ENCODE data around the gene ZFPM1. TPM values are rescaled to one million over a fixed set of nuclear protein-coding genes. Genes with fewer than 3 reads are reported as not detected.

The ZFPM1 gene
- polyA plus RNA-seq, 3 donors = 2.1 to 5.7 (median 4.6) TPM

DNA sequence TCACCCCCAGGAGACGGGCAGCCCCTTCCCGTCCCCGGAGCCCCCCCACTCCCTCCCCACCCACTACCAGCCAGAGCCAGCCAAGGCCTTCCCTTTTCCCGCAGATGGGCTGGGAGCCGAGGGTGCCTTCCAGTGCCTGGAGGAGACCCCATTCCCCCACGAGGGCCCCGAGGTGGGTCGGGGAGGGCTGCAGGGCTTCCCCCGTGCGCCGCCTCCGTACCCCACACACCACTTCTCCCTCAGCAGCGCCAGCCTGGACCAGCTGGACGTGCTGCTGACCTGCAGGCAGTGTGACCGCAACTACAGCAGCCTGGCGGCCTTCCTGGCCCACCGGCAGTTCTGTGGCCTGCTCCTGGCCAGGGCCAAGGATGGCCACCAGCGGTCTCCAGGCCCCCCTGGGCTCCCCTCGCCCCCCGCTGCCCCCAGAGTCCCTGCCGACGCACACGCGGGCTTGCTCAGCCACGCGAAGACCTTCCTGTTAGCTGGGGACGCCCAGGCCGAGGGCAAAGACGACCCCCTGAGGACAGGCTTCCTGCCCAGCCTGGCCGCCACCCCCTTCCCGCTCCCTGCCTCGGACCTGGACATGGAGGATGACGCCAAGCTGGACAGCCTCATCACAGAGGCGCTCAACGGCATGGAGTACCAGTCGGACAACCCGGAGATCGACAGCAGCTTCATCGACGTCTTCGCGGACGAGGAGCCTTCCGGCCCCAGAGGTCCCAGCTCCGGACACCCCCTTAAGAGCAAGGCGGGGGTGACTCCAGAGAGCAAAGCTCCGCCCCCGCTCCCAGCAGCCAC lies 23.5 kb upstream of the ZFPM1 start:
- no peak for DNase-seq (ENCODE audit: extremely low read depth in 1 of 11, low read depth in 9 of 11, low spot score in 4 of 11)

DNA sequence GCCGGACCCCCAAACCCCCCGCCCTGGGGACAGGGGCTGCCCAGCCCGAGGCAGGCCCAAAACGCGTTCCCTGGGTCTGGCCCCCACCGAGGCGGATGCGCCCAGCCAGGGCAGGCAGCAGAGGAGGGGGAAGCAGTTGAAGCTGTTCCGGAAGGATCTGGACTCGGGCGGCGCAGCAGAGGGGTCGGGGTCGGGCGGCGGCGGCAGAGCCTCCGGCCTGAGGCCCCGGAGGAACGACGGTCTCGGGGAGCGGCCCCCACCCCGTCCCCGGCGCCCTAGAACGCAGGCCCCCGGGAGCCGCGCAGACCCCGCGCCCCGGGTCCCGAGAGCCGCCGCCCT lies 22.9 kb upstream of the ZFPM1 start:
- DNase-seq (ENCODE audit: extremely low read depth in 1 of 11, low read depth in 9 of 11, low spot score in 4 of 11) = no peak

DNA sequence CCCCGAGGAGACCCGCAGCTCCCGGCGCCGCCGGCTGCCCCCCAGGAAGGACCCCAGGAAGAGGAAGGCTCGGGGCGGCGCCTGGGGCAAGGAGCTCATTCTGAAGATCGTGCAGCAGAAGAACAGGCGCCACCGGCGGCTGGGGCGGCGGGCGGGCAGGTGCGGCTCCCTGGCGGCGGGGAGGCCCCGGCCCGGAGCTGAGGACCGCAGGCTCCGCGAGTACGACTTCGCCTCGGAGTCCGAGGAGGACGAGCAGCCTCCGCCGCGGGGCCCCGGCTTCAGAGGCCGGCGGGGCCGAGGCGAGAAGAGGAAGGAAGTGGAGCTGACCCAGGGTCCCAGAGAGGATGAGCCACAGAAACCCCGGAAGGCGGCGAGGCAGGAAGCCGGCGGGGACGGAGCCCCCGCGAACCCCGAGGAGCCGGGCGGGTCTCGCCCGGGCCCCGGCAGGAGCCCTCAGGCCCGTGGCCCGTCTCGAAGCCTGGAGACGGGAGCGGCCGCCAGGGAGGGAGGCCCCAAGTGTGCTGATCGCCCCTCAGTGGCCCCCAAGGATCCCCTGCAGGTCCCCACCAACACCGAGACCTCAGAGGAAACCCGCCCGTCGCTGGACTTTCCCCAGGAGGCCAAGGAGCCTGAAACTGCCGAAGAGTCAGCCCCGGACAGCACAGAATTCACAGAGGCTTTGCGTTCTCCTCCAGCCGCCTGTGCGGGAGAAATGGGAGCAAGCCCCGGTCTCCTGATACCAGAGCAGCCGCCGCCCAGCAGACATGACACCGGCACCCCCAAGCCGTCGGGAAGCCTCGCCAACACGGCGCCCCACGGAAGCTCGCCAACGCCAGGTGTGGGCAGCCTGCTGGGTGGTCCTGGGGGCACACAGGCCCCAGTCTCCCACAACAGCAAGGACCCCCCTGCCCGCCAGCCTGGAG lies 22.3 kb upstream of the ZFPM1 start:
- no peak for DNase-seq (ENCODE audit: extremely low read depth in 1 of 11, low read depth in 9 of 11, low spot score in 4 of 11)

DNA sequence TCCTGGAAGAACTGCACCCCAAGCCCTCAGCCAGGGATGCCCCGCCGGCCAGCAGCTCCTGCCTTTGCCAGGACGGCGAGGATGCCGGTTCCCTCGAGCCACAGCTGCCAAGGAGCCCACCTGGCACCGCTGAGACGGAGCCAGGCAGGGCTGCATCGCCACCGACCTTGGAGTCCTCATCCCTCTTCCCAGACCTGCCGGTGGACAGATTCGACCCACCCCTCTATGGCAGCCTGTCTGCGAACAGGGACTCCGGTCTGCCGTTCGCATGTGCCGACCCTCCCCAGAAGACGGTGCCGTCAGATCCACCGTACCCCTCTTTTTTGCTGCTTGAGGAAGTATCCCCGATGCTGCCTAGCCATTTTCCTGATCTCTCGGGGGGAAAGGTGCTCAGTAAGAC lies 21.4 kb upstream of the ZFPM1 start:
- no peak for DNase-seq (ENCODE audit: extremely low read depth in 1 of 11, low read depth in 9 of 11, low spot score in 4 of 11)

DNA sequence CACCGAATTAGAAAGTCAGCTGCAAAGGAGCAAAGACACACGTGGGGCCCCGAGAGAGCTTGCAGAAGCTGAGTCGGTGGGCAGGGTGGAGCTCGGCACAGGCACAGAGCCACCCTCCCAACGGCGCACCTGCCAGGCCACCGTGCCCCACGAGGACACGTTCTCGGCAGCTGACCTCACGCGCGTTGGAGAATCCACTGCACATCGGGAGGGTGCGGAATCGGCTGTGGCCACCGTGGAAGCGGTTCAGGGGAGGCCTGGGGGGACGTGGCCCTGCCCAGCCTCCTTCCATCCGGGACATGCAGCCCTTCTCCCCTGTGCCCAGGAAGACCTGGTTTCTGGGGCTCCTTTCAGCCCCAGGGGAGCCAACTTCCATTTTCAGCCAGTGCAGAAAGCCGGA lies 20.9 kb upstream of the ZFPM1 start:
- no peak for DNase-seq (ENCODE audit: extremely low read depth in 1 of 11, low read depth in 9 of 11, low spot score in 4 of 11)

DNA sequence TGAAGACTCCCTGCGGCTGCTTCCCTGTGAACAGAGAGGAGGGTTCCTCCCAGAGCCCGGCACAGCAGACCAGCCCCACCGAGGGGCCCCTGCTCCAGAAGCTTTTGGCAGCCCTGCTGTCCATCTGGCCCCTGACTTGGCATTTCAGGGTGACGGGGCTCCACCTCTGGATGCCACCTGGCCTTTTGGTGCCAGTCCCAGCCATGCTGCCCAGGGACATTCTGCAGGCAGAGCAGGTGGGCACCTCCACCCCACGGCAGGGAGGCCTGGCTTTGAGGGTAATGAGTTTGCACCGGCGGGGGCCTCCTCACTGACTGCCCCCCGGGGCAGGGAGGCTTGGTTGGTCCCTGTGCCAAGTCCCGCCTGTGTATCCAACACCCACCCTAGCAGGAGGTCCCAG lies 20.3 kb upstream of the ZFPM1 start:
- no peak for DNase-seq (ENCODE audit: extremely low read depth in 1 of 11, low read depth in 9 of 11, low spot score in 4 of 11)

DNA sequence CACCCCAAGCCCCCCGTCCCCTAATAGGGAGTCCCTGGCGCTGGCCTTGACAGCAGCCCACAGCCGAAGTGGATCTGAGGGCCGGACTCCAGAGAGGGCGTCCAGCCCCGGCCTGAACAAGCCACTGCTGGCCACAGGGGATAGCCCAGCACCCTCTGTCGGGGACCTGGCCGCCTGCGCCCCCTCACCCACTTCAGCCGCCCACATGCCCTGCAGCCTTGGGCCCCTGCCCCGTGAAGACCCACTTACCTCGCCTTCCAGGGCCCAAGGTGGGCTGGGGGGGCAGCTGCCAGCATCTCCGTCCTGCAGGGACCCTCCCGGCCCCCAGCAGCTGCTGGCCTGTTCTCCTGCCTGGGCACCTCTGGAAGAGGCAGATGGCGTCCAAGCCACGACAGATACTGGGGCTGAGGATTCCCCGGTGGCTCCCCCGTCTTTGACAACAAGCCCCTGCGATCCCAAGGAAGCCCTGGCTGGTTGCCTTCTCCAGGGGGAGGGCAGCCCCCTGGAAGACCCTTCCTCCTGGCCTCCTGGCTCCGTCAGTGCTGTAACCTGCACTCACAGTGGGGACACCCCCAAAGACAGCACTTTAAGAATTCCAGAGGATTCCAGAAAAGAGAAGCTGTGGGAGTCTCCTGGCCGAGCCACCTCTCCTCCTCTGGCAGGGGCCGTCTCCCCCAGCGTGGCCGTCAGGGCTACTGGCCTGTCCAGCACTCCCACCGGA lies 19.3 kb upstream of the ZFPM1 start:
- DNase-seq (ENCODE audit: extremely low read depth in 1 of 11, low read depth in 9 of 11, low spot score in 4 of 11) = no peak

DNA sequence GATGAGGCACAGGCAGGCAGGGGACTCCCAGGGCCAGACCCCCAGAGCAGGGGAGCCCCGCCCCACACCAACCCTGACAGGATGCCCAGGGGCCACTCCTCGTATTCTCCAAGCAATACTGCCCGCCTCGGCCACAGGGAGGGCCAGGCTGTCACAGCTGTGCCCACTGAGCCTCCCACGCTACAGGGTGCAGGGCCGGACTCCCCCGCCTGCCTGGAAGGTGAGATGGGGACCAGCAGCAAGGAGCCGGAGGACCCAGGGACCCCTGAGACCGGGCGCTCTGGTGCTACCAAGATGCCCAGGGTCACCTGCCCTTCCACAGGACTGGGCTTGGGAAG lies 18.8 kb upstream of the ZFPM1 start:
- no peak for DNase-seq (ENCODE audit: extremely low read depth in 1 of 11, low read depth in 9 of 11, low spot score in 4 of 11)

DNA sequence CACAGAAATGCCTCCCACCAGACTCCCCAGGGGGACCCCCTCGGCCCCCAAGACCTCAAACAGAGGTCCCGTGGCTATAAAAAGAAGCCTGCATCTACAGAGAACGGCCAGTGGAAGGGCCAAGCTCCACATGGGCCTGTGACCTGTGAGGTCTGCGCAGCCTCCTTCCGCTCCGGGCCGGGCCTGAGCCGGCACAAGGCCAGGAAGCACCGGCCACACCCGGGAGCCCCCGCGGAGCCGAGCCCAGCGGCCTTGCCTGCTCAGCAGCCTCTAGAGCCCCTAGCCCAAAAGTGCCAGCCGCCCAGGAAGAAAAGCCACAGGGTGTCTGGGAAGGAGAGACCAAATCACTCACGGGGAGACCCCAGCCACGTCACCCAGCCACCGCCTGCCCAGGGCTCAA lies 18.3 kb upstream of the ZFPM1 start:
- no peak for DNase-seq (ENCODE audit: extremely low read depth in 1 of 11, low read depth in 9 of 11, low spot score in 4 of 11)

DNA sequence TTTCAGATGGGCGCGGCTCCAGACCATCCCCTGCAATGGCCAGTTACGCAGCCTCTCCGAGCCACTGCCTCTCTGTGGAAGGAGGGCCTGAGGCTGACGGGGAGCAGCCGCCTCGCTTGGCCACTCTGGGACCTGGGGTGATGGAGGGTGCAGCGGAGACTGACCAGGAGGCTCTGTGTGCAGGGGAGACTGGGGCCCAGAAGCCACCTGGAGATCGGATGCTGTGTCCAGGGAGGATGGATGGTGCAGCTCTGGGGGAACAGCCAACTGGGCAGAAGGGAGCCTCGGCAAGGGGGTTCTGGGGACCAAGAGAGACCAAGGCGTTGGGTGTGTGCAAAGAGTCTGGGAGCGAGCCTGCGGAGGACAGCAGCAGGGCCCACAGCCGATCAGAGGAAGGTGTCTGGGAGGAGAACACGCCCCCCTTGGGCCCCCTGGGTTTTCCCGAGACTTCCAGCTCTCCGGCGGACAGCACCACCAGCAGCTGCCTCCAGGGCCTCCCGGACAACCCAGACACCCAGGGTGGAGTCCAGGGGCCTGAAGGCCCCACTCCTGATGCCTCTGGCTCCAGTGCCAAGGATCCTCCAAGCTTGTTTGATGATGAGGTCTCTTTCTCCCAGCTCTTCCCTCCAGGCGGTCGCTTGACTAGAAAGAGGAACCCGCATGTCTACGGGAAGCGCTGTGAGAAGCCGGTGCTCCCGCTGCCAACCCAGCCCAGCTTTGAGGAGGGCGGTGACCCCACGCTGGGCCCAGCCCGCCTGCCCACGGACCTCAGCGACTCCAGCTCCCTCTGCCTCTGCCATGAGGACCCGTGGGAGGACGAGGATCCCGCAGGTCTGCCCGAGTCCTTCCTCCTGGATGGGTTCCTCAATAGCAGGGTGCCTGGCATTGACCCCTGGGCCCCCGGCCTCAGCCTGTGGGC lies 17.4 kb upstream of the ZFPM1 start:
- no peak for DNase-seq (ENCODE audit: extremely low read depth in 1 of 11, low read depth in 9 of 11, low spot score in 4 of 11)

DNA sequence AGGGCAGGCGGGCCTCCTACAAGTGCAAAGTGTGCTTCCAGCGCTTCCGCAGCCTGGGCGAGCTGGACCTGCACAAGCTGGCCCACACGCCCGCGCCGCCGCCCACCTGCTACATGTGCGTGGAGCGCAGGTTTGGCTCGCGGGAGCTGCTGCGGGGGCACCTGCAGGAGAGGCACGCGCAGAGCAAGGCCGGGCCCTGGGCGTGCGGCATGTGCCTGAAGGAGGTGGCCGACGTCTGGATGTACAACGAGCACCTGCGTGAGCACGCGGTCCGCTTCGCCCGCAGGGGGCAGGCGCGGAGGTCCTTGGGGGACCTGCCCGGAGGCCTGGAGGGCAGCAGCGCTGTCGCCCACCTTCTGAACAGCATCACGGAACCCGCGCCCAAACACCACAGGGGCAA lies 16.3 kb upstream of the ZFPM1 start:
- DNase-seq (ENCODE audit: extremely low read depth in 1 of 11, low read depth in 9 of 11, low spot score in 4 of 11) = no peak

DNA sequence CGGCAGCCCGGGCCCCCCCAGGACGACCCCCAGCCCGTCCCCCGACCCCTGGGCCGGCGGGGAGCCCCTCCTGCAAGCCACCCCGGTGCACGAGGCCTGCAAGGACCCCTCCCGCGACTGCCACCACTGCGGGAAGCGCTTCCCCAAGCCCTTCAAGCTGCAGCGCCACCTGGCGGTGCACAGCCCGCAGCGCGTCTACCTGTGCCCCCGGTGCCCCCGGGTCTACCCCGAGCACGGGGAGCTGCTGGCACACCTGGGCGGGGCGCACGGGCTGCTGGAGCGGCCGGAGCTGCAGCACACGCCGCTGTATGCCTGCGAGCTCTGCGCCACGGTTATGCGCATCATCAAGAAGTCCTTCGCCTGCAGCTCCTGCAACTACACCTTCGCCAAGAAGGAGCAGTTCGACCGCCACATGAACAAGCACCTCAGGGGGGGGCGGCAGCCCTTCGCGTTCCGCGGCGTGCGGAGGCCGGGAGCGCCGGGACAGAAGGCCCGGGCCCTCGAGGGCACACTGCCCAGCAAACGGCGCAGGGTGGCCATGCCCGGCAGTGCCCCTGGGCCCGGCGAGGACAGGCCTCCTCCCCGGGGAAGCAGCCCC lies 15.6 kb upstream of the ZFPM1 start:
- DNase-seq (ENCODE audit: extremely low read depth in 1 of 11, low read depth in 9 of 11, low spot score in 4 of 11) = no peak

DNA sequence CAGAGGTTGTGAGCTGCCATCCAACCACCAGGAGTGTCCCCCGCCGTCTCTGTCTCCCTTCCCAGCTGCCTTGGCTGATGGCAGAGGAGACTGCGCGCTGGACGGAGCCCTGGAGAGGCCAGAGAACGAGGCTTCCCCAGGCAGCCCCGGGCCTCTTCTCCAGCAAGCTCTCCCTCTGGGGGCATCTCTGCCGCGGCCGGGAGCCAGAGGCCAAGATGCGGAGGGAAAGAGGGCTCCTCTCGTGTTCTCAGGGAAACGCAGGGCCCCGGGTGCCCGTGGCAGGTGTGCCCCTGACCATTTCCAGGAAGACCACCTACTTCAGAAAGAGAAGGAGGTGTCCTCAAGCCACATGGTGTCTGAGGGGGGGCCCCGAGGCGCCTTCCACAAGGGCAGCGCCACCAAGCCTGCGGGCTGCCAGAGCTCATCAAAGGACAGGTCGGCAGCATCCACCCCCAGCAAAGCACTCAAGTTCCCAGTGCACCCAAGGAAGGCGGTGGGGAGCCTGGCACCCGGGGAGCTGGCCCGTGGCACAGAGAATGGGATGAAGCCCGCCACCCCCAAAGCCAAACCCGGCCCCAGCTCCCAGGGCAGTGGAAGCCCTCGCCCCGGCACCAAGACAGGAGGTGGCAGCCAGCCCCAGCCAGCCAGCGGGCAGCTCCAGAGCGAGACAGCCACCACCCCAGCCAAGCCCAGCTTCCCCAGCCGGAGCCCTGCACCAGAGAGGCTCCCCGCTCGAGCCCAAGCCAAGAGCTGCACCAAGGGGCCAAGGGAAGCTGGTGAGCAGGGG lies 14.8 kb upstream of the ZFPM1 start:
- DNase-seq (ENCODE audit: extremely low read depth in 1 of 11, low read depth in 9 of 11, low spot score in 4 of 11) = no peak

DNA sequence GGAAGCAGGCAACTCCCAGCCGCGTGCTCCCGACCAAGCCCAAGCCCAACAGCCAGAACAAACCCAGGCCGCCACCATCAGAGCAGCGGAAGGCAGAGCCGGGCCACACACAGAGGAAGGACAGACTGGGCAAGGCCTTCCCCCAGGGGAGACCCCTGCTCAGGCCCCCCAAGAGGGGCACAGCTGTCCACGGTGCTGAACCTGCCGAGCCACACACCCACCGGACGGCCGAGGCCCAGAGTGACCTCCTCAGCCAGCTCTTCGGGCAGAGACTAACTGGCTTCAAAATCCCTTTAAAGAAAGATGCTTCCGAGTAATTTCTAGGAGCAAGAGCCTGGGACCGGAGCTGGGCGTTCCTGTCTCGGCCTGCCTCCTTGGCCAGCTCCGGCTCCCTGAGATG lies 14.1 kb upstream of the ZFPM1 start:
- no peak for DNase-seq (ENCODE audit: extremely low read depth in 1 of 11, low read depth in 9 of 11, low spot score in 4 of 11)

DNA sequence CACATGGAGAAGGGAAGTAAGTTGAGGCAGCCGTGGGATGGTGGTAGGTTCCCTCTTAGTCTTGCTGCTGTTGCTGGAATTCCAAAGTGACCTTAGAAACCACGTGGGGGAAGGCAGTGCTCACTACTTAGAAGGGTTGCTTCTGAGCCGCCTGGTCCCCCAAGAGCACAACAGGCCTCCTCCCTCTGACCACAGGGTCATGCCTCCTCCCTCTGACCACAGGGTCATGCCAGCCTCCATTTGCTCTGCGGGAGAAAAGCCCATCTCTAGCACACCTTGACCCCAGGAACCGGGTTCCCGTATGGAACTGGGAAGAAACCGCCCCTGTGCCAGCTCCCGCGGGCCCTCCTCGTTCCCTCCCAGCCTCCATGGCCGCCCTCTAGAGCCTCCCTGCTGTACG lies 13.4 kb upstream of the ZFPM1 start:
- DNase-seq (ENCODE audit: extremely low read depth in 1 of 11, low read depth in 9 of 11, low spot score in 4 of 11) = no peak

DNA sequence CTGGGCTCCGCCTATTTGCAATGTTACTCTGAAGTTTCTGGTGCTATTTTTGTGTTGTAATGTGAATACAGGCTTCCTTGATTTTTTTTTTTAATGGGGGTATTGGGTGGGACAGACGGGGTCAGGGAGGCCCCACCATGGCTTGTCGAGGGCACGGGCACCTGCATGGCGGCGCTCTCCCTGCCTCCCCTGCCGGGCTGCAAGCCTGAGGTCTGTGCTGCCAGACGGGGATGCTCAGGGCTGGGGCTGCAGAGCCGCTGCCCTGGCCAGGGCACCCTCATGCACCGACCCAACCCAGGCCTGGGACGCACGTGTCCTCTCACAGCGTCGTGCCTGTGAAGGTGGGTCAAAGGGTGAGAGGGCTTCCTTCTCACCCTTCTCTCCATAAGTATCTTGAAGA lies 13.0 kb upstream of the ZFPM1 start:
- no peak for DNase-seq (ENCODE audit: extremely low read depth in 1 of 11, low read depth in 9 of 11, low spot score in 4 of 11)

DNA sequence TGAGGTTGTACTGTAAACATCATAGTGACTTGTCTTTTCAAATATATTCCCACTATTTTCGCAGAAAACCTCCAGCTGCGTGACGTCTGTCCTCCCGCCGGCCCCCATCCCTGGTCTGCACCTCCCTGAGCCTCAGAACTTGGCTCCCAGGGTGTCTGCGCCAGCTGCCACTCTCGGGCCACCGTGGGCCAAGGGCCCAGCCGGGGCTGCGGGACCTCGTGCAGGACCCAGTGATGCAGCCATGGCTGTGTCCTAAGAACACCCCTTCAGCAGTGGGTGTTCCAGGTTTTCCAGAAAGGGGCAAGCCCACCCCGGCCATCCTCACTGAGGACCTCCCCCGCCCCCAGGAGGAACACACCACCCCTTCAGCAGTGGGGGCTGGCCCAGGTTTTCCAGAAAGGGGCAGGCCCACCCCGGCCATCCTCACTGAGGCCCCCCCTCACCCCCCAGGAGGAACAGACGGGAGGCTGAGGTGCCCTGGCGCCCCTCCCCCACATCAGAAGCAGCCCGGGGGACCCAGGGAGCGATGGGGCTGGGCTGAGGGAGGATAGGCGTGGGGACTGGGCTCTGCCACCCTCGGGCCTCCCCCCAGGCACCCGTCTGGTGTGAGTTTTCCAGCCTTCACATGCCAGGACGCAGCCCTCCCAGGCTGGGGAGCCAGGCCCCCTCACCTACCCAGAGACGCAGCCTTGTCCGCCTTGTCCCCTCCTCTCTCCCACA lies 12.2 kb upstream of the ZFPM1 start:
- no peak for DNase-seq (ENCODE audit: extremely low read depth in 1 of 11, low read depth in 9 of 11, low spot score in 4 of 11)

Data from renal cortex interstitium (tissue), 11 donors.